Effector memory CD8-positive, alpha-beta T cell (primary cell): ENCODE results near the gene NDUFS3.

Experiments used
- ATAC-seq: fragments of 150-1000 bp; cut with Tn5 transposase; replicated peaks from 2 replicates; pipeline ENCODE4 v1.10.0; 2021; ENCODE audit warnings: mild to moderate bottlenecking, moderate library complexity
- DNase-seq, 3 experiments: peaks; one replicate each; pipeline ENCODE4 v3.0.0; 2021
- H3K27ac Mint-ChIP-seq, 2 donors: one replicate each; pipeline ENCODE4 v1.8.0; 2022; ENCODE audit warnings: mild to moderate bottlenecking in 2 of 2, mixed read lengths in 2 of 2, moderate library complexity in 2 of 2
- H3K27me3 Mint-ChIP-seq, 2 donors: one replicate each; pipeline ENCODE4 v1.8.0; 2022; ENCODE audit warnings: mixed read lengths in 2 of 2
- H3K36me3 Mint-ChIP-seq: one replicate; pipeline ENCODE4 v1.8.0; 2022; ENCODE audit warnings: mild to moderate bottlenecking, moderate library complexity, mixed read lengths; ENCODE audit not compliant: insufficient read depth
- H3K4me1 Mint-ChIP-seq, 2 donors: one replicate each; pipeline ENCODE4 v1.8.0; 2022; ENCODE audit warnings: low read depth in 2 of 2, mixed read lengths in 2 of 2
- H3K4me3 Mint-ChIP-seq, 2 donors: one replicate each; pipeline ENCODE4 v1.8.0; 2022; ENCODE audit warnings: mild to moderate bottlenecking in 2 of 2, mixed read lengths in 2 of 2, moderate library complexity in 2 of 2
- H3K9me3 Mint-ChIP-seq, 2 donors: one replicate each; pipeline ENCODE4 v1.8.0; 2022; ENCODE audit warnings: mixed read lengths in 2 of 2

The NDUFS3 gene

GRCh38 chr11:47565340-47566148 lies 13.3 kb upstream of the NDUFS3 start, which contains the start of gene PTPMT1:
TSS of gene PTPMT1 (plus strand) at chr11:47565599. CDS start at chr11:47565623, 24 bp downstream.
- H3K27ac Mint-ChIP-seq: peak within 1 kb of the TSS; percentile 92
- H3K27me3 Mint-ChIP-seq: no peaks in the 10 kb centered on the region
- no peaks in the 10 kb centered on the region for H3K9me3 Mint-ChIP-seq
- DNase-seq: peak; percentile 57 to 64 (median 62)
- H3K36me3 Mint-ChIP-seq: peaks cover 8% of the 10 kb centered on the region
- peak; percentile 92 for ATAC-seq
- peaks cover 9 to 12% of the 10 kb centered on the region in 2 donors for H3K4me1 Mint-ChIP-seq
- peak within 1 kb of the TSS; percentile 81 for H3K4me3 Mint-ChIP-seq

GRCh38 chr11:47566149-47566698 lies 12.7 kb upstream of the NDUFS3 start:
- ATAC-seq: no peak
- H3K27ac Mint-ChIP-seq: peak overlapping the region; percentile 92
- no peaks in the 10 kb centered on the region for H3K9me3 Mint-ChIP-seq
- H3K27me3 Mint-ChIP-seq: no peaks in the 10 kb centered on the region
- peak overlapping the region; percentile 81 for H3K4me3 Mint-ChIP-seq
- DNase-seq: no peak
- peaks cover 9 to 15% of the 10 kb centered on the region in 2 donors for H3K4me1 Mint-ChIP-seq
- H3K36me3 Mint-ChIP-seq: peaks cover 9% of the 10 kb centered on the region

GRCh38 chr11:47569646-47570045 lies 9.2 kb upstream of the NDUFS3 start:
- peaks cover 38% of the 10 kb centered on the region for H3K36me3 Mint-ChIP-seq
- peaks cover 11 to 23% of the 10 kb centered on the region in 2 donors for H3K4me1 Mint-ChIP-seq
- no peaks in the 10 kb centered on the region for H3K27me3 Mint-ChIP-seq
- DNase-seq (no peak), ATAC-seq (no peak)
- no peaks in the 10 kb centered on the region for H3K9me3 Mint-ChIP-seq
- peak overlapping the region in 1 of 2 donors; percentile 20 for H3K27ac Mint-ChIP-seq
- H3K4me3 Mint-ChIP-seq: no peak overlapping the region

- no peak overlapping the region for H3K4me3 Mint-ChIP-seq
- H3K27ac Mint-ChIP-seq: peak overlapping the region in 1 of 2 donors; percentile 44
- no peaks in the 10 kb centered on the region for H3K9me3 Mint-ChIP-seq
- no peaks in the 10 kb centered on the region for H3K27me3 Mint-ChIP-seq
- H3K4me1 Mint-ChIP-seq: peaks cover 7 to 17% of the 10 kb centered on the region in 2 donors
- DNase-seq (no peak), ATAC-seq (no peak)
- peaks cover 49% of the 10 kb centered on the region for H3K36me3 Mint-ChIP-seq
These were observed 8.1 kb upstream of the NDUFS3 start for GRCh38 chr11:47570651-47571356.

- H3K27ac Mint-ChIP-seq: peak overlapping the region in 1 of 2 donors; percentile 44
- H3K4me1 Mint-ChIP-seq: peaks cover 9 to 19% of the 10 kb centered on the region in 2 donors
- H3K4me3 Mint-ChIP-seq: no peak overlapping the region
- peaks cover 52% of the 10 kb centered on the region for H3K36me3 Mint-ChIP-seq
- DNase-seq (no peak), ATAC-seq (no peak)
- H3K27me3 Mint-ChIP-seq: no peaks in the 10 kb centered on the region
- no peaks in the 10 kb centered on the region for H3K9me3 Mint-ChIP-seq
These were observed 7.5 kb upstream of the NDUFS3 start for GRCh38 chr11:47571357-47571729.

- Mint-ChIP-seq H3K27me3 (no peaks in the 10 kb centered on the region), H3K36me3 (peaks cover 55% of the 10 kb centered on the region), H3K9me3 (no peaks in the 10 kb centered on the region), H3K4me3 (no peak overlapping the region), H3K27ac (peak overlapping the region in 1 of 2 donors; percentile 44), H3K4me1 (peaks cover 5 to 18% of the 10 kb centered on the region in 2 donors)
- no peak for DNase-seq
- ATAC-seq: no peak
These were observed 7.0 kb upstream of the NDUFS3 start for GRCh38 chr11:47571895-47572294.

- no peak overlapping the region for H3K4me3 Mint-ChIP-seq
- peaks cover 55% of the 10 kb centered on the region for H3K36me3 Mint-ChIP-seq
These were observed 6.1 kb upstream of the NDUFS3 start for GRCh38 chr11:47572715-47573255.

GRCh38 chr11:47573321-47573720 lies 5.6 kb upstream of the NDUFS3 start:
- Mint-ChIP-seq H3K27ac (no peak overlapping the region), H3K4me3 (no peak overlapping the region), H3K9me3 (no peaks in the 10 kb centered on the region), H3K36me3 (peaks cover 55% of the 10 kb centered on the region), H3K27me3 (no peaks in the 10 kb centered on the region), H3K4me1 (peaks cover 13 to 27% of the 10 kb centered on the region in 2 donors)
- ATAC-seq (no peak), DNase-seq (no peak)

More at GRCh38 chr11:47572715-47573255, 6.1 kb upstream of the NDUFS3 start:
- H3K4me1 Mint-ChIP-seq: peaks cover 10 to 24% of the 10 kb centered on the region in 2 donors
- no peaks in the 10 kb centered on the region for H3K9me3 Mint-ChIP-seq
- DNase-seq (no peak), ATAC-seq (no peak)
- no peak overlapping the region for H3K27ac Mint-ChIP-seq
- H3K27me3 Mint-ChIP-seq: no peaks in the 10 kb centered on the region

- Mint-ChIP-seq H3K4me1 (peaks cover 22 to 37% of the 10 kb centered on the region in 2 donors), H3K9me3 (no peaks in the 10 kb centered on the region), H3K36me3 (peaks cover 60% of the 10 kb centered on the region), H3K27me3 (no peaks in the 10 kb centered on the region), H3K27ac (peak overlapping the region in 1 of 2 donors; percentile 95), H3K4me3 (peak overlapping the region; percentile 92 to 93)
- ATAC-seq (no peak), DNase-seq (no peak)
These were observed 1.3 kb upstream of the NDUFS3 start for GRCh38 chr11:47577460-47578041.

- no peak overlapping the region for H3K27ac Mint-ChIP-seq
- DNase-seq (no peak), ATAC-seq (no peak)
- H3K4me3 Mint-ChIP-seq: no peak overlapping the region
- peaks cover 50% of the 10 kb centered on the region for H3K36me3 Mint-ChIP-seq
- H3K27me3 Mint-ChIP-seq: no peaks in the 10 kb centered on the region
- H3K4me1 Mint-ChIP-seq: peaks cover 9 to 11% of the 10 kb centered on the region in 2 donors
- H3K9me3 Mint-ChIP-seq: no peaks in the 10 kb centered on the region
These were observed 5.0 kb downstream of the NDUFS3 start for GRCh38 chr11:47583844-47584243.

- no peak within 1 kb of the TSS for H3K4me3 Mint-ChIP-seq
- no peaks in the 10 kb centered on the region for H3K9me3 Mint-ChIP-seq
- DNase-seq (no peak), ATAC-seq (no peak)
- no peaks in the 10 kb centered on the region for H3K4me1 Mint-ChIP-seq
- H3K27me3 Mint-ChIP-seq: no peaks in the 10 kb centered on the region
- peaks cover 41% of the 10 kb centered on the region for H3K36me3 Mint-ChIP-seq
- H3K27ac Mint-ChIP-seq: peak within 1 kb of the TSS in 1 of 2 donors; percentile 79
These were observed 7.4 kb downstream of the NDUFS3 start, which contains the start of gene FAM180B for GRCh38 chr11:47586098-47586855. TSS of gene FAM180B (plus strand) at chr11:47586678. CDS start at chr11:47586769, 91 bp downstream.

- Mint-ChIP-seq H3K9me3 (no peaks in the 10 kb centered on the region), H3K36me3 (peaks cover 38% of the 10 kb centered on the region), H3K27me3 (peaks cover 0 to 6% of the 10 kb centered on the region in 2 donors), H3K4me1 (peaks cover 0 to 2% of the 10 kb centered on the region in 2 donors), H3K27ac (peak overlapping the region in 1 of 2 donors; percentile 10), H3K4me3 (no peak overlapping the region)
- ATAC-seq (no peak), DNase-seq (no peak)
These were observed 8.3 kb downstream of the NDUFS3 start for GRCh38 chr11:47587039-47587716.
